ENCODE measurements around the gene BCR.

- TF ChIP-seq CTCF (IDR thresholded peaks at IDR 0.05; ENCODE audit: insufficient read depth, low read length, poor library complexity, severe bottlenecking), result no peak
- no peak for TF ChIP-seq EZH2phosphoT487 (conservative IDR thresholded peaks at IDR 0.05; ENCODE audit: low read length)
These were observed 22.5 kb upstream of the BCR start for GRCh38 chr22:23157560-23158515.
